GM21528 (cell line): ENCODE measurements around the gene ZHX3.

ENCODE experiments used
- ATAC-seq: cut with Tn5 transposase; IDR thresholded peaks from one replicate; pipeline ENCODE4 v1.9.1; 2021; ENCODE audit warnings: mild to moderate bottlenecking, moderate library complexity; ENCODE audit not compliant: unreplicated experiment, low FRiP score

ZHX3 gene

DNA sequence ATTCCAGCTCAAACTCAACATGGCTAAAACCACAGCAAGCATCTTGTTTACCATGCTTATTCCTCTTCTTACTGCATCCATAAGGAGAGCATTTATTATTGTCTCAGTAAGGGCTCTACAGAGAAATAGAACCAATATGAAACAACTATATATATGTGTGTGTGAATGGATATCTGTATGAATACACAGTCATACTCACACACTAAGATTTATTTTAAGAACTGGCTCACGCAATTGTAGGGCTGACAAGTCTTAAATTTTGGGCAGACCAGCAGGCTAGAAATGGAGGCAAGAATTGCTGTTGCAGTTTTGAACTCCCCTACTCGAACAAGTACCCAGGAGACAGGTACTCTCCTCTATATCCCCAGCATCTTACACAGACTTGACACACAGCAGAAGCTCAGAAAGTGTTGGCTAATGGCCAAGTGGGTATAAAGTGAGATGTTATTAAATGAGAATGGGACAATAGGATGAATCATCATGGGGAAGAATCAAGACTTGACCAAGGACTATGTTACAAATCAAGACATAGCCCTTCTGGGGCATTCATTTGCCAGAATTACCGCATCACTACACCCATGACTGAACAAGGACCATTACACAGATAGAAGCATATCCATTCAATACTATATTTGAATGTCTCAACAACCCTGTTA, 13.0 kb downstream of the ZHX3 start:
- ATAC-seq: no peak

DNA sequence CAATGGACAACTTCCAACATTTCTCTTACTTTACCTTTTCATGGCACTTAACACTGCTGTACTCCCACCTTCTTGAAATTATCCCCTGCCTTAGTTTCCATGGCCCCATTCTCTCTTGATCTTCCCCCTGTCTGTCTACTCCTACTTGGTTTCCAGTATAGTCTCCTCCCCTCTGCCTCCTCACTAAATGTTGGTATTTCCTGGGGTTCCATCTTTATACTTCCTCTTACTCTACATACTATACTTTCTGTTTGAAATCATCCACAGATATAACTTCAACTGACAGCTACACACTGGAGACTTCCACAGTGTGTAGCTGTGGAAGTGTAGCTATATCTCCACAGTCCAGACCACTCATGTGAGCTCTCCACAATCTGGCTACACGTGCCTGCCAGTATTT, 13.5 kb downstream of the ZHX3 start:
- no peak for ATAC-seq

DNA sequence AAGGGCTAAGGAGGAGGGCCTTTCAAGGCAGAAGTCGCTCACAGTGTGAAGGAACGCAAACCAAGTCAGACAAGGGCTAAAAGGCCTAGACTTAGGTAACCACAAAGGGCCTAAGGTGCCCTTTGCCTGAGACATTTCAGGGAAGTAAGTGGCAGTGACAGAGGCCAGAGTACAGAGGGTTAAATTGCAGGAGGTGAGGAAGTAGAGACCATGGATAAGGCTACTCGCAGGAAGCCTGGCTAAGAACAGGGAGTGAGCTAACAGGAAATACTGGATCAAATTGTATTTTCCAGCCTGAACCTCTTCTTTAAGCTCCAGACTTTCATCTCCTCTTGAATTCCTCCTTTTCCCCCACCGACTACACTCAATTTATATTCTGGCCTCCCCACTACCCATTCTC, 16.6 kb downstream of the ZHX3 start:
- no peak for ATAC-seq

DNA sequence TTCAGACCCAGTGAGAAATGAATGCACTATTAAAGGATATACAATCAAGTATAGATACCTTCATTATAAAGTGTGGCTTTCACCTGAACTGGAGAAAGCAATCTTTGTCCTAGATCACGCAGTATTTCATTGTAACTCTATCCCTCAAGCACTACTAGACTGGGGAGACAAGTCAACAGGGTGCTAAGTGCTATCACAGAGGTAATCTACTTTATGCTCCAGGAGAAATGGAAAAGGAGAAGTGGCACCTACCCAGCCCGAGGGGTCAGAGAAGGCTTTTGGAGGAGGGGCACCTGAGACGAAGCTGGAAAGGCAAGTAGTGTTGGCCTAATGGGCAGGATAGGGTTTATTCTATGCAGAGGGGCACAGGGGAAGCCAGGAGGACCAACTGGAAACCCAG, 17.1 kb downstream of the ZHX3 start:
- no peak for ATAC-seq

DNA sequence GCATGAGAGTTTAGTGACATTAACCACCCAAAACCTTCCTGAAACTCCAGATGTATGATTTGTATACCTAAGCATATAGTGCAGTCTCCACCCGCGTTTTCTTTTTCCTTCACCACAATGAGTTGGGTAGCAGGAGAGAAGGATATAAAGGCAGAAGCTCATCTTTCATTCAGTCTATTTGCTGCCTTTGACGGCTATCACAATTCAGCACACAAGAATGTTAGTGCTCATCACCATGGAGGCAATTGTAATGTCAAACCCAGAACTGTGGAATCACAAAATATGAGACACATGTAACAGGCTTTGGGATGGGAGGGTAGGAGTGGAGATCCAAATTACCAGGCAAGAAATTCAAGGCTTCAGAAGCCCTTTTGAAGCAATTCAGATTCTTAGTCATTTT, 17.6 kb downstream of the ZHX3 start:
- ATAC-seq: no peak

DNA sequence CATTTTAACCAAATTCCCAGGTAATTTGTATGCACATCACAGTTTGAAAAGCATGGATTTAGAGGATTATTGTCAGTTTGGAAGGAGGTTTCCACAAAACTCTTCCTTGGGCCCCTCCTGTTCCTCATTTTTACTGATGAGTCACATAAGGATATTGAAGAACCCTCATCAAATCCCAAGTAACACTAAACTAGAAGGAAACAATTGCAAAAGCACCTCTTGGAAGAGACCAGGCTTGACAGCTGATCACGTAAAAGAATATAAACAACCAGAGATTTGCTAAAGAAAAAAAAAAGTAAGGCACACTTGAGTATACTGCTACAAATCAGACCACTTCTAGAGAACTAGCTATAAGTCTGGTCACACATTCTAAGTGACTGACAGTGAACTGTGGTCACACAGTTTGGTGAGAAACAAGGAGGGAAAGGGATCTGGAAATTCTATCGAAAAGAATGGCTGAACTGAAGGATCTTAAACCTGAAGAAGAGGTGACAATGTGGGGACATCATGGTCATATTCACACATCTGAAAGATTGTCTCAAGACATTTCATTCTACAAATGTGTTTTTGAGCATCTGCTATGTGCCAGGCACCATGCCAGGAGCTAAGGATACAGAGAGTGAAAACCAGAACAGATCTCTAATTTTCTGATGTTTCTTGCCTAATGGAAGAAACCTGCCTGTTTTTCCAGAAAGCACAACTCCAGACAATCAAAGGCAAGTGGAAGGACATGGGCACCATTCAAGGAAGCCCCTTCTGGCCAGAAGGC, 24.1 kb downstream of the ZHX3 start:
- ATAC-seq: no peak

DNA sequence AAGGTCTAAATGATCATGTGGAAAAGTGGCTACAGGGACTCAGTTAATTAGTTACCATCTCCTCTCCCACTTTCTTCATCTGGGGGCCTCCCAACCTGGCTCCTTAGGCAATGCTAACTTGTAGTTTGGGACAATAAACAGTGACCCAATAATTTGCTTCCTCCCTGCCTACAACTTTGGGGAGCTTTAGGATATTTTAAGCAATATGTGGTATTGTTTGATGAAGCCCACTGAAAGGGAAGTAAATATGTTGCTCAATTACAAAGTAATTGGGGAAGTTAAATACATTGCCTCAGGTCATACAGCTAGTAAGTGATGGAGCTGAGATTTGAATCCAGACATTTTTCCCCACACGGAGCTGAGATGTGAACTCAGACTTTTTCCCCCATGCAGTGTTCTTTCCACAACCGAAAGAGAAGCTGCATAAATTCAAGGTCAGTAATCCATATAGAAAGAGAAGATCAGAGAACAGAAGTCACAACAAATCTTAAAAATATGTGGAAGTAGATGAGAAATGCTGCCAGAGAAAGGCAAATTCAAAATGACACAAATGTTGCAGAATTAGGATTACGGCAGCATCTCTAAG, 26.6 kb downstream of the ZHX3 start:
- no peak for ATAC-seq

DNA sequence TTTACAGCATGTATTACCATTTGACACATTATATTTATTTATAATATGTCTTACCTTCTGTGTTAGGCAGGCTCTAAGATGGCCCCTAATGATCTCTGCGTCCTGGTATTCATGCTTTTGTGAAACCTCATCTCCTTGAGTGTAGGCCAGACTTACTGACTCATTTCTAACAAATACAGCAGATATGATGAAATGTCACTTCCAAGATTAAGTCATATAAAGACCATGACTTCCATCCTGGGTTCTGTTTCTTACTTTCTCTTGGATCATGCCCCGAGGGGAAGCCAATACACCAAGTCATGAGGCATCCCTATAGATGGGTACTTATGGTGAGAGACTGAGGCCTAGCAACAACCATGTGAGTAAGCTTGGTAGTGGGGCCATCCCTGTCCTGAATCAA, 30.2 kb downstream of the ZHX3 start:
- ATAC-seq: no peak

DNA sequence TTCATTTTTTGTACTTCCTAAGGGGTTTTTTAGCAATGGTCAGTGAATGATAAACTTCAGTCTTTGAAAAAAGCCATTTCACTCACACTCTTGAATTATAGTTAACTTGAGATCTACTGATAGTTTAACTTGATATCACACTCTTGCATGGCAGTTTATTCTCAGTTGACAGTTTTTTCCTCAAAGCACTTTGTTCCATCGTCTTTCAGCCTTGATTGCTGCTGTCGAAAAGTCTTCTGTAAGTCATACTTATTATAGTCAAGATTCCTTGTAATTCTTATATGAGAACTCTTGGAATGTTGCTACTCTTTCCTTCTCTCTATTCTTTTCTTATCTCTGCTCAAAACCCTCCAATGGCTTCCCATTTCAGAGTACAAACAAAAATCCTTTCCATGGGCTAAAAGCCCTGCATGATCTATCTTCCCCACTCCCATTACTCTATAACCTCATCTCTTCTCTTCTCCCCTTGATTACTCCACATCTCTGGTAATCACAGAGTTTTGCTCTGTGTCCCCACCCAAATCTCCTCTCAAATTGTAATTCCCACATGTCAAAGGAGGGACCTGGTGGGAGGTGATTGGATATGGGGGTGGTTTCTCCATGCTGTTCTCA, 31.2 kb downstream of the ZHX3 start:
- no peak for ATAC-seq

DNA sequence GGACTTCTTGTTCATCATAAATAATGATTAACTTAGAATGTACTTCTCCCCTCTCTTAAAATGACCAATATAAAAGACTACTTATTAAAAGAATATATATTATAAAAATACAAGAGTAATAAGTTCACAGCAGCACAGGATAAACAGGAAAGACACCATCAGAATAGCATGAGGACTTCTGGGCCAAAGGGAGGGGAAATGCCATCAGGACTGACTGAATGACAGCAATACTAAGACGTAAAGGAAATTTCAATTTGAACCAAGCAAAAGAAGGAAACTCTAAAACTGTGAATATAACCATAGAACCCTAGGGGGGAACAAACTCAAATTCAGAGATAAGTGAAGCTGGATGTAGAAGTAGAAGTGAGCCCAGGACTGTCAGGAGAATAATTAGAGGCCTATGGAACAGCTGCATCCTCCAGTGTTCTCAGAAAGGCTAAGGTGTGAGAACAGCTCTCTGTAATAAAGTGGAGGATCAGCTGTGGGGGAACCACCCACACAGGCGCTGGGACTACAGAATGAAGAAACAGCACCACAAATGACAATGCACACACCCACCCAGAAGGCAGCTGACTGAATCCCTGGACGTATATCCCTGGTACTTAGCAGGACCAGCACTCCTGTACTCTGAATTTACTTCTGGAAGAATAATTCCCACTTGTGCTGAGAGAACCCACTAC, 37.8 kb downstream of the ZHX3 start:
- ATAC-seq: no peak

DNA sequence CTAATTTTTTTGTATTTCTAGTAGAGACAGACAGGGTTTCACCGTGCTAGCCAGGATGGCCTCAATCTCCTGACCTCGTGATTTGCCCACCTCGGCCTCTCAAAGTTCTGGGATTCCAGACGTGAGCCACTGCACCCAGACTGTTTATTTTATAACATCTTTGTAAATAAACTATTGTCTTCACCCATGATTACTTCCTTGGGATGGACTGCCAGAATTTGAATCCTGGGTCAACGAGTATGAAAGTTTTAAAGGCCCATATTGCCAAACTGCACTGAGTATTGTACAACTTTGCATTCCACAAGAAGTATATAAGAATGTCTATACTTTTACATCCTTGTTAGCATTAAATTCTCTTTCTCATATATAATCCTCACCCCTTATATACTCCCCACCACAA, 38.6 kb downstream of the ZHX3 start:
- ATAC-seq: no peak

DNA sequence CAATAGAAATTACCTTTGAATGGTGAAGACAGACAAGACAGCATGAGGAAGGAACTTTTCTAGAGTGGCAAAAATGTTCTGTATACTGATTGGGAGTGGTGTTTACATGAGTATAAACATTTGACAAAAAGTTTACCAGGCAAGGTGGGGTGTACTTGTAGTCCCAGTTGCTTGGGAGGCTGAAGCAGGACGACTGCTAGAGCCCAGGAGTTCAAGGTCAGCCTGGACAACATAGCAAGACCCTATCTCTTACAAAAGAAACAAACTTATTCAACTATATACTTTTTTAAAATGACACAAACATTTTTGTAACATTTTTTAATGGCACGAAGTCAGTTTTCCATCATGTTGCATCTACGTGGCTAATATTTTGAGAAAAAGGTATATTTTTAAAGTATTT, 40.5 kb downstream of the ZHX3 start:
- no peak for ATAC-seq

DNA sequence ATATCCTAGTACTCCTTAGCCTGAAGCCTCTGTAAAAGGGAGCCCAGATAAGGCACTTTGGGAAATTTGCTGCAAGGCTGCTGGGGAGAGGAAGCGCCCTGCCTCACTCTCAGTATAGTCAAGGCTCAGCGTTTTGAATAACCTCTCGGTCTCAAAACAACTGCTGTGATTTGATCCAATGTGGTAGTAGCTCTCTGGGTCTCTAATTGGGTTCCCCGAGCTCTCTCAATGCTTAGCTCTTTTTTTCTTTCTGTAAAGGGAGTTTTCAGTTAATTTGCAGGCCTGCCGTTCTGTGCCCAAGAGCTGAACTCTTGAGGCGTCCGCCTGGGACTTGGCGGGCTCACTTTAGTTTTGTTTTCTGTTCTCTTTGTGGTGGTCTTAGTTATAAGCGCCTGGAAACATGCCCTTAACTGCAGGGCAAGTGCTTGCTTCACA, 41.2 kb downstream of the ZHX3 start:
- ATAC-seq: no peak

DNA sequence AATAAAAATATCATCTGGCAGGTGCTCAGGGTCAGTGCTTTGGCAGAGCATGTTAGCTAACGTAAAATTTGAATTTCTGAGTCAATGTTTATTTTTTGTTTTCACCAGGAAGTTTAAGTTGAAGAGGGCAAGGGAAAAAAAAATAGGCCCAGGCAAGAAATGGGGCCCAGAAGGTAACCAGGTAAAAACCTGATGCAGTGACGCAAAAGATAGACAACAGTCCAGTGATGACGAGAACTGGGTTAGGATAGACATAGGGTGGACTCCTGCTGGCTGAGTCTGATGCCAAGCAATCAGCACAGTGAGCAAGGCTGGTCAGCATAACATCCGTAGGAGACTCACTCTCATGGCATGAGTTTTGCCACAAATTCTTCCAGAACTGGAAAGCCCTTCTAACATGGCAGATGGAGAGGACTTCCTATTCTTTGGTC, 42.2 kb downstream of the ZHX3 start:
- no peak for ATAC-seq

DNA sequence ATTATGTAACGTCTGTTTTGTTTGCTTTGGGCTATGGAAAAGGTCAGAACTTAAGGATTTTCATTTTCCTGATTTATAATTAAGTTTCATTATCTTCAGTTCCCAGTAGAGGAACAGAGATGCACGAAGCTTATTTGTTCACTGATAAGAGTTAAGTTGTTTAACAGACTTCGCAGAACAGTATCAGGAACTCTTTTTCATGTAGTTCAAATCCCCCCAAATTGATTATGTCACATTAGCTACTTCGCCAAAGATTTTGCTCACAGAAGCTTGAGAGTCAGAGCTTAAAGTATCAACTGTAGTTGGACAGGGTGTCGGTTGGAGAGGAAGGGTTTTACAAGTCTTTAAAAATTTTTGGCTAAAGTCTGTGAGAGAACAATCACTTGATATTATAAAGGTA, 43.4 kb downstream of the ZHX3 start:
- no peak for ATAC-seq

DNA sequence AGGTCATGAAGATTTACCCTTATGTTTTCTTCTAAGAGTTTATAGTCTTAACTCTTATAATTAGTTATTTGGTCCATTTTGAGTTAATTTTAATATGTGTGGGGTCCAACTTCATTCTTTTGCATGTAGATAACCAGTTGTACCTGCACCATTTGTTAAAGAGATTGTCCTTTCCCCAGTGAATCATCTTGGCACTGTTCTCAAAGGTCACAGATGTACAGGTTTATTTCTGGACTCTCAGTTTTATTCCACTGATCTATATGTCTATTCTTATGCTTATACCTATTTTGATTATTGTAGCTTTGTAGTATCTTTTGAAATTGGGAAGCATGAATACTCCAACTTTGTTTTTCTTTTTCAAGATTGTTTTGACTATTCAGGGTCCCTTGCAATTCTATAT, 44.1 kb downstream of the ZHX3 start:
- no peak for ATAC-seq

DNA sequence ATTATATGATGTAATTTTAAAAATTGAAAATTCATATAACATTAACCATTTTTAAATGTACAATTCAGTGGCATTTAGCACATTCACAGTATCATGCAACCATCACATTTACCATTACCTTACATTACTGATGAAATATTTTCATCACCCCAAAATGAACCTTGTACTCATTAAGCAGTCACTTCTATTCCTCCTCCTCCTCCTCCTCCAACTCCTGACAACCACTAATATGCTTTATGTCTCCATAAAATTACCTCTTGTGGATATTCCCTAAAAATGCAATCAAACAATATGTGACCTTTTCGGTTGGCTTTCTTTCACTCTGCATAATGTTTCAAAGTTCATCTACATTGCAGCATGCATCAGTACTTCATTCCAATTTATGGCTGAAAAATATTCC, 45.2 kb downstream of the ZHX3 start:
- ATAC-seq: no peak

DNA sequence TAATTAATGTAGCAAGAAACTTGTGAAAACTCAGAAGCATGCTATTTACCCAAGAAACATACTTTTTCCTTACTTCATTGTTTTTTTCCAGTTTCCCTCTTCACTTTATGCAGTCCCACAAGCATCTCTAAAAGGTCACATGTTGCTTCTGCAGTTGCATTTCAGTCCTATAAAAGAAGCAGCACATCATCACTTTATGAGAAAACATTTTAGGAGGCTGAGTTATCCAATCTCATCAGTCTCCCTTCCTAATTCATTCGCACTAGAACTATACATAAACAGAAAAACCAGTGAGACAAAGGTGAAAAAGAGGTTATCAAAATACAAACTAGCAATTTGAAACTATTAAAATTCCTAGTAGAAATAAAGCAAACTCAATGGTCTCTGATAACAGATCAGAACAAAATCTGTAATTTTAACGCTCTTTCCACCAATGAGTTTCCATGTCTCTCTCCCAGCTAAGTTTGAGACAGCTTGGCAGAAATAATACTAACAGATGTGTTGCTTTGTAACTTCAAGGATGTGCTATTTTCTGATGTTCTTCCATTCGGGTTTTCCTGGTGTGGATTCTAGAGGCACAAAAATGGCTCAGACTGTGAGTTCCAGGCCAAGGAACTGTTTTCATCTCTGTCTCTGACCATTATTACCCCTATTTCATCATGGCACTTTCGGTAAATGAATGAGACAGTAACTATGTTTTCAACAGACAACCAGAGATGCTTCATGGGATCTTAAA, 48.4 kb downstream of the ZHX3 start:
- ATAC-seq: no peak

DNA sequence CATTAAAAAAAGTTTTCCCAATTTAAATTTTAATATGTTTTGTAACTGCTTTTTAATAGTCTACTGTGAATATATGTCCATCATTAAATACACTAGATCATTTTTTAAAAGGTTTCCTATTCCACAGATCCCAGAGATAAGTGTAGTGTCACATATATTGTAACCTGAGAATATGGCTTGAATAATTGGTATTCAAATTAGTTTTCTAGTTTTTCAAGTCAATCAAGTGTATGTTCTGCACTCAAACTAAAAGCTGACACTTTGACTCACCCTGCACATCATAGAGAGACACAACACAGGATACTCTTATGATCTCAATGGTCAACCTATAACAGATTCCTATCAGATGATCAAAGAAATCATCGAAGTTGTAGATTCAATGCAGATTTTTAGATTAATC, 49.1 kb downstream of the ZHX3 start:
- ATAC-seq: no peak

DNA sequence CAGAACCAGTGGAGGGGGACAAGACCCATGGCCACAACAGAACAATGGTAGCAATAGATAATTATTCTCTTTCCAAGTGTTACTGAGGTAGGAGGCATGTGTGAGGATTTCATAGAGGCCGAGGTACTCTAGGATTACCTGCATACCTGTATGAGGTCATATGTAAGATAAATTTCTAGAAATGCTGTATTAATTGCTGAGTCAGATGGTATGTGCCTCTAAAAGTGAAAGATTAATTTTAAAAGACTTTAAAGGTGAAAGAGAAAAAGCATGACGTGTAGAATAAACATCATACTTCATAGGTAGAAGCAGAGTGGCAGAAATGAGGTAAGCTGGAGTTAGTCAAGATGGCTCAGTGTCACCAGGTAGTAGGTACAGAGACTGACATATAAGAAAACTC, 51.6 kb downstream of the ZHX3 start:
- ATAC-seq: no peak
